Measurements from ENCODE around the gene FBXO41.

DNA sequence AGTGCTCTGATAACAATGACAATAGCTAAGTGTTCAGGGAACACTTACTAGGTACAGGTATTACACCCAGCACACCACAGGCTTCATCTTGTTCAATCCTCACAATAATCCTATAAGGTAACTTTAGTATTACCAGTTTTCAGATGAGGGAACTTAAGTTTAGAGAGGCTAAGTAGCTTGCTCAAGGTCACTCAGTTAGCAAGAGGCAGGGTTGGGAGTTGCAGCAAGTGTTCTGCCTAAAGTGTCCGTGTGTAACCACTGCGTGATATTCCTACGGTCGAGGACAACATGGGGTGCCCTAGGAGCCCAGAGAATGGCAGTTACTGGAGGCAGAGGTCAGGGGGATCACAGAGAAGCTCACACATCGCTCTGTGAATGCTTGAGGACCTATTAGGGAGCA lies 39.3 kb upstream of the FBXO41 start:
- TF ChIP-seq, protein P1, sequence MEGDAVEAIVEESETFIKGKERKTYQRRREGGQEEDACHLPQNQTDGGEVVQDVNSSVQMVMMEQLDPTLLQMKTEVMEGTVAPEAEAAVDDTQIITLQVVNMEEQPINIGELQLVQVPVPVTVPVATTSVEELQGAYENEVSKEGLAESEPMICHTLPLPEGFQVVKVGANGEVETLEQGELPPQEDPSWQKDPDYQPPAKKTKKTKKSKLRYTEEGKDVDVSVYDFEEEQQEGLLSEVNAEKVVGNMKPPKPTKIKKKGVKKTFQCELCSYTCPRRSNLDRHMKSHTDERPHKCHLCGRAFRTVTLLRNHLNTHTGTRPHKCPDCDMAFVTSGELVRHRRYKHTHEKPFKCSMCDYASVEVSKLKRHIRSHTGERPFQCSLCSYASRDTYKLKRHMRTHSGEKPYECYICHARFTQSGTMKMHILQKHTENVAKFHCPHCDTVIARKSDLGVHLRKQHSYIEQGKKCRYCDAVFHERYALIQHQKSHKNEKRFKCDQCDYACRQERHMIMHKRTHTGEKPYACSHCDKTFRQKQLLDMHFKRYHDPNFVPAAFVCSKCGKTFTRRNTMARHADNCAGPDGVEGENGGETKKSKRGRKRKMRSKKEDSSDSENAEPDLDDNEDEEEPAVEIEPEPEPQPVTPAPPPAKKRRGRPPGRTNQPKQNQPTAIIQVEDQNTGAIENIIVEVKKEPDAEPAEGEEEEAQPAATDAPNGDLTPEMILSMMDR (IDR thresholded peaks at IDR 0.05), result no peak
- no peak for TF ChIP-seq EZH2phosphoT487 (IDR thresholded peaks at IDR 0.05)

All from neural progenitor cell (in vitro differentiated cells).